ENCODE data around the gene EIF2S2. TPM values are rescaled to one million over a fixed set of nuclear protein-coding genes. Genes with fewer than 3 reads are reported as not detected.
A peak's percentile ranks its signal among the peaks of the same experiment; 100 is the strongest.

The EIF2S2 gene
- polyA plus RNA-seq, 3 donors, result 18.8 to 20.1 (median 18.9) TPM

- TF ChIP-seq, protein P1, sequence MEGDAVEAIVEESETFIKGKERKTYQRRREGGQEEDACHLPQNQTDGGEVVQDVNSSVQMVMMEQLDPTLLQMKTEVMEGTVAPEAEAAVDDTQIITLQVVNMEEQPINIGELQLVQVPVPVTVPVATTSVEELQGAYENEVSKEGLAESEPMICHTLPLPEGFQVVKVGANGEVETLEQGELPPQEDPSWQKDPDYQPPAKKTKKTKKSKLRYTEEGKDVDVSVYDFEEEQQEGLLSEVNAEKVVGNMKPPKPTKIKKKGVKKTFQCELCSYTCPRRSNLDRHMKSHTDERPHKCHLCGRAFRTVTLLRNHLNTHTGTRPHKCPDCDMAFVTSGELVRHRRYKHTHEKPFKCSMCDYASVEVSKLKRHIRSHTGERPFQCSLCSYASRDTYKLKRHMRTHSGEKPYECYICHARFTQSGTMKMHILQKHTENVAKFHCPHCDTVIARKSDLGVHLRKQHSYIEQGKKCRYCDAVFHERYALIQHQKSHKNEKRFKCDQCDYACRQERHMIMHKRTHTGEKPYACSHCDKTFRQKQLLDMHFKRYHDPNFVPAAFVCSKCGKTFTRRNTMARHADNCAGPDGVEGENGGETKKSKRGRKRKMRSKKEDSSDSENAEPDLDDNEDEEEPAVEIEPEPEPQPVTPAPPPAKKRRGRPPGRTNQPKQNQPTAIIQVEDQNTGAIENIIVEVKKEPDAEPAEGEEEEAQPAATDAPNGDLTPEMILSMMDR (IDR thresholded peaks at IDR 0.05), result no peak
- 93% methylated on average over 13 of the region's 20 CpGs for WGBS (ENCODE audit: insufficient coverage)
Observed at GRCh38 chr20:34076952-34077351, 35.1 kb downstream of the EIF2S2 start.

DNA sequence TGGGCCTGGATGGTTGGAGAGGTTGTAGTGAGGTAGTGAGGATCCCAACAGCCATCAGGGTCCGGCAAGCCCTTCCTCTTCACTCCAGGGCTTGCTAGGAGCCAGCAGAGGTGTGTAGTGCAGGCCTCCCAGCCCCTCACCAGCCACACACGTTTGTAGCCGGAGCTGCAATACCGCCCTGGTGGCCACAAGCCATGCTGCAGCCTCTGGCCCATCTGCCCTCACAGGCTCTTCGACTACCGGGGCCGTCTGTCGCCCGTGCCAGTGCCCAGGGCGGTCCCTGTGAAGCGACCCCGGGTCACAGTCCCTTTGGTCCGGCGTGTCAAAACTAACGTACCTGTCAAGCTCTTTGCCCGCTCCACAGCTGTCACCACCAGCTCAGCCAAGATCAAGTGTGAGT lies 36.4 kb downstream of the EIF2S2 start:
- Mint-ChIP-seq H3K36me3 (peaks cover 73 to 96% of the 10 kb centered on the region in 2 donors), H3K4me1 (no peaks in the 10 kb centered on the region), H3K4me3 (no peak overlapping the region), H3K9me3 (no peaks in the 10 kb centered on the region), H3K27ac (peak overlapping the region in 1 of 7 donors; percentile 7), H3K27me3 (ENCODE audit: low read depth in 3 of 3) (no peaks in the 10 kb centered on the region)
- Histone ChIP-seq H3K4me2 (replicated peaks; ENCODE audit: extremely low read depth, low read length, poor library complexity, severe bottlenecking) (no peak overlapping the region), H3K79me2 (ENCODE audit: insufficient read depth, low read length) (peaks cover 48% of the 10 kb centered on the region), H3K27ac (ENCODE audit: low read depth in 1 of 2, low read length in 2 of 2) (no peak overlapping the region), H3K4me1 (ENCODE audit: control insufficient read depth in 1 of 2, insufficient read depth in 2 of 2, low read length in 2 of 2) (no peaks in the 10 kb centered on the region), H3K36me3 (replicated peaks in 1 of 2; ENCODE audit: control insufficient read depth in 1 of 2, insufficient read depth in 2 of 2, low read length in 2 of 2) (peaks cover 76 to 95% of the 10 kb centered on the region in 2 donors), H3K4me3 (replicated peaks in 1 of 3; ENCODE audit: low read depth in 2 of 3, low read length in 3 of 3) (no peak overlapping the region), H3K9ac (ENCODE audit: insufficient read depth, low read length, poor library complexity, severe bottlenecking) (no peak overlapping the region), H3K9me3 (replicated peaks in 1 of 2; ENCODE audit: control insufficient read depth in 1 of 2, insufficient read depth in 1 of 2, low read length in 2 of 2) (no peaks in the 10 kb centered on the region), H2AFZ (ENCODE audit: insufficient read depth, low read depth, low read length, poor library complexity, severe bottlenecking) (no peak overlapping the region), H3K27me3 (ENCODE audit: control insufficient read depth in 2 of 2, insufficient read depth in 2 of 2, low read length in 2 of 2) (no peaks in the 10 kb centered on the region), H4K20me1 (ENCODE audit: insufficient read depth, low read length) (peaks cover 84% of the 10 kb centered on the region)
- no peak for DNase-seq
- intact Hi-C loops (cut with micrococcal nuclease), result no loop called here
- TF ChIP-seq, protein P1 (IDR thresholded peaks at IDR 0.05), result no peak
- WGBS (ENCODE audit: insufficient coverage), result 98% methylated on average over 15 of the region's 16 CpGs

More at GRCh38 chr20:34076952-34077351, 35.1 kb downstream of the EIF2S2 start:
- peaks cover 35% of the 10 kb centered on the region for H3K79me2 ChIP-seq (ENCODE audit: insufficient read depth, low read length)
- H3K9me3 ChIP-seq (replicated peaks in 1 of 2; ENCODE audit: control insufficient read depth in 1 of 2, insufficient read depth in 1 of 2, low read length in 2 of 2), result no peaks in the 10 kb centered on the region
- H3K36me3 ChIP-seq (replicated peaks in 1 of 2; ENCODE audit: control insufficient read depth in 1 of 2, insufficient read depth in 2 of 2, low read length in 2 of 2), result peaks cover 85 to 100% of the 10 kb centered on the region in 2 donors
- no peak overlapping the region for H3K9ac ChIP-seq (ENCODE audit: insufficient read depth, low read length, poor library complexity, severe bottlenecking)
- DNase-seq, result no peak
- intact Hi-C loops (cut with micrococcal nuclease), result no loop called here
- H3K27me3 Mint-ChIP-seq (ENCODE audit: low read depth in 3 of 3), result no peaks in the 10 kb centered on the region
- H3K4me1 Mint-ChIP-seq, result no peaks in the 10 kb centered on the region
- H3K4me2 ChIP-seq (replicated peaks; ENCODE audit: extremely low read depth, low read length, poor library complexity, severe bottlenecking), result no peak overlapping the region
- H3K36me3 Mint-ChIP-seq, result peaks cover 77 to 97% of the 10 kb centered on the region in 2 donors
- no peaks in the 10 kb centered on the region for H3K27me3 ChIP-seq (ENCODE audit: control insufficient read depth in 2 of 2, insufficient read depth in 2 of 2, low read length in 2 of 2)
- H3K4me1 ChIP-seq (ENCODE audit: control insufficient read depth in 1 of 2, insufficient read depth in 2 of 2, low read length in 2 of 2), result no peaks in the 10 kb centered on the region
- H3K4me3 Mint-ChIP-seq, result no peak overlapping the region
- H4K20me1 ChIP-seq (ENCODE audit: insufficient read depth, low read length), result peaks cover 81% of the 10 kb centered on the region
- no peak overlapping the region for H3K27ac ChIP-seq (ENCODE audit: low read depth in 1 of 2, low read length in 2 of 2)
- H3K4me3 ChIP-seq (replicated peaks in 1 of 3; ENCODE audit: low read depth in 2 of 3, low read length in 3 of 3), result no peak overlapping the region
- H2AFZ ChIP-seq (ENCODE audit: insufficient read depth, low read depth, low read length, poor library complexity, severe bottlenecking), result no peak overlapping the region
- H3K9me3 Mint-ChIP-seq, result no peaks in the 10 kb centered on the region
- H3K27ac Mint-ChIP-seq, result peak overlapping the region in 1 of 7 donors; percentile 25

Data from CD14-positive monocyte (primary cell).